HT-29 (cell line): ENCODE measurements around the gene CCL3. TPM values are rescaled to one million over a fixed set of nuclear protein-coding genes. Genes with fewer than 3 reads are reported as not detected.

ENCODE experiments used
- small RNA-seq: library from RNA; depleted of rRNA; stranded (forward); fragments of <200 nt; gene quantifications from one replicate; pipeline ENCODE3, GENCODE V24; 2014
- total RNA-seq: library from RNA; depleted of rRNA; stranded (reverse); fragments of >200 nt; shearing (Covaris generic); gene quantifications from 2 replicates; pipeline ENCODE4 v1.2.3, GENCODE V29; 2014; rRNA removed

The CCL3 gene
- total RNA-seq, 1 experiment from 2014 or later = not detected

Small RNA genes lying within 50 kb of the gene (small RNA-seq; reads per million reads assigned to genes)
- not detected for gene RN7SL301P

Other genes starting within 250 kb of the CCL3 start
- not detected in 2 replicates for gene HEATR9, start 221.3 kb downstream of the CCL3 start, total RNA-seq
- 0.23 TPM in 1 of 2 replicates, not detected in the other for gene CCL5, start 209.8 kb downstream of the CCL3 start, total RNA-seq
- gene RDM1, start 159.4 kb downstream of the CCL3 start, total RNA-seq = 4.9 and 11.3 TPM in 2 replicates
- not detected in 2 replicates for gene LYZL6, start 146.4 kb downstream of the CCL3 start, total RNA-seq
- gene CCL16, start 108.6 kb downstream of the CCL3 start, total RNA-seq = not detected in 2 replicates
- gene CCL14, start 103.4 kb downstream of the CCL3 start, total RNA-seq = 0.15 and 0.37 TPM in 2 replicates
- gene CCL15, start 88.6 kb downstream of the CCL3 start, total RNA-seq = 6.1 and 8.4 TPM in 2 replicates
- not detected in 2 replicates for gene CCL23, start 72.2 kb downstream of the CCL3 start, total RNA-seq
- gene CCL18, start 25.9 kb downstream of the CCL3 start, total RNA-seq = not detected in 2 replicates
- not detected in 2 replicates for gene CCL4, start 13.7 kb upstream of the CCL3 start, total RNA-seq
- gene TBC1D3B, start 86.5 kb upstream of the CCL3 start, total RNA-seq = 10.0 and 18.6 TPM in 2 replicates
- not detected in 2 replicates for gene CCL3L1, start 106.6 kb upstream of the CCL3 start, total RNA-seq
- gene CCL4L2, start 120.9 kb upstream of the CCL3 start, total RNA-seq = not detected in 2 replicates
- 0.10 and 0.42 TPM in 2 replicates for gene TBC1D3I, start 174.4 kb upstream of the CCL3 start, total RNA-seq
- not detected in 2 replicates for gene TBC1D3G, start 233.7 kb upstream of the CCL3 start, total RNA-seq